GM18868 (cell line): Measurements from ENCODE around the gene FBXO7.

Source experiments
- ATAC-seq: cut with Tn5 transposase; IDR thresholded peaks from one replicate; pipeline ENCODE4 v1.9.1; 2021; ENCODE audit warnings: mild to moderate bottlenecking, moderate library complexity; ENCODE audit not compliant: unreplicated experiment

The FBXO7 gene

DNA sequence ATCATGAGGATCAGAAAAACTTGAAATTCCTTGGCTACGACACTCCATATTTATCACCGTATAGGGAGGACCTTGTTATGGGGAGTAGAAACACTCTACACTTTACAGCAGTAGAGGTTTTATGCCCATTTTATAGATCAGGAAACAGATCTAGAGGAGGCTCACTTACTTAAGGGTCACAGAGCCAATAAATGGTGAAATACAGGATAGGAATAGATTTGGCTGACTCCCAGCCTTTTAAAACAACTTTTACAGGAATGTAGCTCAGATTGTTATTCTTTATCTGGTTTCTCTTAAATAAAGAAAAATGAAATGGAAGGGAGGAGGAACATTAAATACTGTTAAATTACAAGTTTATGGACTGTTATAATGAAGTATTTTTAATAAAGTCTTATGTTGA lies 14.8 kb downstream of the FBXO7 start:
- ATAC-seq = no peak

DNA sequence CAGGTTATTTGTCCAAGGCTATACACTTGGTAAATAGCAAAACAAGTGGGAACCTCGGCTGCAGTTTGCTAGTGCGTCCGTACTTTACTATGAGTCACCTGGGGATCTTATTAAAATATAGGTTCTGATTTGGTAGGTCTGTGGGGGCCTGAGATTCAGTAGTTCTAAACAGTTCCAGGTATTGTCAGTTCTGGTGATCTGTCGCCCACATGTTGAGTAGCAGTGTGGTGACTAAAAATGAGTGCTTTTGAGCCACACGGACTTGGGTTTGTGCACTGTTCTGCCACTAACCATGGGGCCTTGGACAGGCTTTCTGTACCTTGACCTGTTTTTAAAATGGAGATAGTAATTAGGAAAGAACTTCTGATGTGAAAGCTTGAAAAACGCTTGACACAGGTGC lies 15.7 kb downstream of the FBXO7 start:
- ATAC-seq = no peak

- ATAC-seq = no peak
Observed at GRCh38 chr22:32492111-32492510, 17.5 kb downstream of the FBXO7 start.

DNA sequence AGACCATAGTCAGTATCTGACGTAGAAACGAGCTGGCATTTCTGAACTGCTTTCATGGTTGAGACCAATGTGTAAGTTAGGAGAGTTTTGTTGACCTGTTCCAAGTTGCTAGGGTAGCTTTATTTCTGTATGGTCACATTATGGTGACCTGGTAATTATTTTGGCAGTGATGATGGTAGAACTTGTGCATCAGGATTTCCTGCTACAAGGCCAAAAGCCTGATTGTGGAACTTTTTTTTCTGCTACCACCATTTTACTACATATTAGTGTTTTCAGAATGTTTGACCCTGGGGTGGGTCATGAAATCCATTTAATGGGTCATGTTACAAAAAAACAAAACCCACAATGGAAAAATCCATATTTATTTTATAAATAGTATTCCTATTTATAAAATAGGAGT lies 18.9 kb downstream of the FBXO7 start:
- no peak for ATAC-seq

GRCh38 chr22:32494971-32495370 lies 20.4 kb downstream of the FBXO7 start:
- no peak for ATAC-seq

GRCh38 chr22:32499666-32500065 lies 25.1 kb downstream of the FBXO7 start:
- no peak for ATAC-seq

DNA sequence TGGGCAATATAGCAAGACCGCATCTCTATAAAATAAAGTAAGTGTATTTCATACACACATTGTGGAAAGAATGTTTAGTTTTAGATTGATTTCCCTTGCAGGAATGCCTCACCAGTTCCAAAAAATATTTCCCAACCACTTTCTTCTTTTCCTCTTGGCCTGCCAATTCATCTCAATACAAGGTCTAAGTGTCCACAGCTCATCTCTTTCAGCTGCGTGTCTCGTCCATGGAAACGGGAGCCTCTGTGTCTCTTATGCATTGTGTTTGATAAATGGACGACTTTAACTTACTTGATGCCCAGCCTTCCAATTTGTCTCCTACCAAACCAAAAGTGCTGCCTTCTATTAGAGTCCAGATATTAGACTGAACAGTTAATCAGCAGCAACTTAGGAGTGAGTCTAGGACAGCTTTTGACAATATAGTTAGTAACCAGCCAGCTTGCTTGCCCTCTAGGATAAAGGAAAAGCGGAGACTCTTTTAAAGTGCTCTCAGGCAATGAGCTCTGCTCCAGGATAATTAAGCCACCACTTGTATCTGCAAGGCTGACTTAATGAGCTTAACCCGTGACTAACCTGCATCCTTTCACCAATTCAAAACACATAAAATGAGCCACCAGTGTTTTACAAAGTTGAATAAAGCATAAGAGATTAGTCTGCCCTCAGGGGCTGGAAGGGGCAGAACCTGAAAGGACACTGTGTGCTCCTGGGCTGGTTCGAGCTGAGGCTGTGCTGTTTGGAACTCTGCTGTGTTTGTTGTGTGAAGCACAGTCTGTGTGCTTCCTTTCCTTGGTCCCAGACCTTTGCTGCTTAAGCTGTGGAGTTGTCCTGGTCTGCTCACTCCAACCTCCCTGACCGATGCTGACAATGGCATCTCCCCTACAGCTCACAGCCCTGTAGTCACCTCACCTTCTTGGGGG lies 27.5 kb downstream of the FBXO7 start:
- ATAC-seq = no peak

GRCh38 chr22:32509045-32509444 lies 34.4 kb downstream of the FBXO7 start:
- ATAC-seq = no peak

GRCh38 chr22:32511274-32511673 lies 36.7 kb downstream of the FBXO7 start:
- ATAC-seq = no peak

DNA sequence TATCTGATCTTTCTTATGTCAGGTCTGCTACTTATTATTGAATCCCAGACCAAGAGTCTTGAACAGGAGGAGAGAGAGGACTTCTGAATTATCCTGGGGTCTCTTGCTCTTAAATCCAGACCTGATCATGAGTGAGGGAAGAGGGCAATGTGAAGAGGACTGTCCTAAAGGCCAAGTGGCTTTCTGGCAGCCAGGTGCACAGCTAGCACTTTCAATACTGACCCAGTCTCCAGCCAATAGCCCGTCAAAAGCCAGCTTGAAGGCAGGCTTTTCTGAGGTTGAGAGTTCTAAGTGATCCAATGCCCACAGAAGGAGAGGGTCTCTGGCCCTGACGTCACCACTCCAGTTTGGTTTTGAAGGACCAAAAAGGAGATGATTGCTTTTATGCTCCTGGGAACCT lies 37.2 kb downstream of the FBXO7 start:
- no peak for ATAC-seq

DNA sequence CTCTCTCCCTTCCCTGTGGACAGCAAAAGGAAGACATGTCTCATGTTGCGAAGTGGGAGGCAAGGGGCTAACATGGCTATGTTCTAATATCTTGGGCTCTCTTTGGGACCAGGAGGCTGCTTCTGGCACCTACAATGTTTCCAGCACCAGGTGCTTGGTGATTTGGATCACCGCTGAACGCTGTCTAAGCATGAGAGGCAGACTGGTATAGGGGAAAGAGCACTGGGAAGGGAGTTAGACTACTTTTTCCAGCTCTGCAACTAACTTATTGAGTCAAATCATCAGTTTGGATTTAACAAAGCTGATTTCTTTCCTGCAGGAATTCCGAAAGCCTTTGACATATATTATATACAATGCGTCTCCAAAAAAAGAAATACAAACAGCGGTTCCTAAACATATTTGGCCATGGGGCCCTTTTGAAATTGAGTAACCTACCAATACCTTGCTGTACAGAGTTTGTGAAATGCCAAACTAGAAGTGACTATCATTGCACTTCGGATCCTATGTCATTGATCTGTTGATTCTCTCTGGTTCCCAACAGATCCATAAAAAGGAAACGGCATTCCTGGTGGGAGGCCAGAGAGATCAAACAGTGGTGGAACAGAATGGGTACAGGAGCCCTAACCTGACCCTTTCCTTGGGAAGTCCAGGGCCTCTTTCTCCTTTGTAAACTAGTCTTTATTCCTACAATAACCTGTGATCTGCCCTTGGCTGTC lies 37.8 kb downstream of the FBXO7 start:
- no peak for ATAC-seq

- ATAC-seq = no peak
Observed at GRCh38 chr22:32515084-32515483, 40.5 kb downstream of the FBXO7 start.

- no peak for ATAC-seq
Observed at GRCh38 chr22:32517488-32517887, 42.9 kb downstream of the FBXO7 start.

- ATAC-seq = no peak
Observed at GRCh38 chr22:32517921-32518320, 43.3 kb downstream of the FBXO7 start.

- ATAC-seq = no peak
Observed at GRCh38 chr22:32518381-32518780, 43.8 kb downstream of the FBXO7 start.

GRCh38 chr22:32518848-32519247 lies 44.2 kb downstream of the FBXO7 start:
- no peak for ATAC-seq

GRCh38 chr22:32520612-32521011 lies 46.0 kb downstream of the FBXO7 start:
- no peak for ATAC-seq

GRCh38 chr22:32522237-32522636 lies 47.6 kb downstream of the FBXO7 start:
- no peak for ATAC-seq

DNA sequence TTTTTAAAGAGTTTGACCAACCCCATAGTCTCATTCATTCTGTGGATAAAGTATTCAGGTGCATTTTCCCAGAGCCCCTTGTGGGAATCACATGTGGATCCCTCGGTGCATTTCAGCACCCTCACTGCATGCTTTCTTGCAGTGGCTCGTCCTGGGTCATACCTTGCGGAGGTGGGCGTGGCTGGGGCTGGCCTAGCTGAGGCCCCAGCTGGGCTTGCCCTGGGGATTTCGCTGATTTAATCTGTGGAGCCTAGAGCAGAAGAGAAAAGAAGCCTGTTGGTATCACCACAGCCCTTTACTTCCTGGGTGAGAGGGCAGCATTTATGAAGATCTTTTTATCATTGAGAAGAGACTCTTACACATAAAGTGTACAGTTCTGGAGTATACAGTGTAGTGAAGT lies 53.1 kb downstream of the FBXO7 start:
- no peak for ATAC-seq

GRCh38 chr22:32528316-32528715 lies 53.7 kb downstream of the FBXO7 start:
- ATAC-seq = no peak

- ATAC-seq = no peak
Observed at GRCh38 chr22:32528984-32529982, 54.7 kb downstream of the FBXO7 start.
